ENCODE data around the gene HEXD.

GRCh38 chr17:82371333-82372248 is 46.6 kb upstream of the HEXD start, which contains the start of gene UTS2R:
- TF ChIP-seq CTCF (conservative IDR thresholded peaks at IDR 0.05) (no peak), EZH2 (IDR thresholded peaks at IDR 0.05; ENCODE audit: low read depth) (no peak)
